GM19043 (cell line): ENCODE data around the gene NUTF2.
"Not testable (repeated sequence)": the region's sequence is repeated elsewhere in the genome, so short reads cannot be mapped to it uniquely, and the experiment has no call there.

ENCODE experiments used
- ATAC-seq: cut with Tn5 transposase; IDR thresholded peaks from one replicate; pipeline ENCODE4 v1.9.1; 2021; ENCODE audit warnings: low read depth; ENCODE audit not compliant: unreplicated experiment

Gene NUTF2

GRCh38 chr16:67837190-67837589, 9.5 kb upstream of the NUTF2 start:
- ATAC-seq, result not testable (repeated sequence)

- no peak for ATAC-seq
Measured at GRCh38 chr16:67837811-67838210, 8.9 kb upstream of the NUTF2 start.

DNA sequence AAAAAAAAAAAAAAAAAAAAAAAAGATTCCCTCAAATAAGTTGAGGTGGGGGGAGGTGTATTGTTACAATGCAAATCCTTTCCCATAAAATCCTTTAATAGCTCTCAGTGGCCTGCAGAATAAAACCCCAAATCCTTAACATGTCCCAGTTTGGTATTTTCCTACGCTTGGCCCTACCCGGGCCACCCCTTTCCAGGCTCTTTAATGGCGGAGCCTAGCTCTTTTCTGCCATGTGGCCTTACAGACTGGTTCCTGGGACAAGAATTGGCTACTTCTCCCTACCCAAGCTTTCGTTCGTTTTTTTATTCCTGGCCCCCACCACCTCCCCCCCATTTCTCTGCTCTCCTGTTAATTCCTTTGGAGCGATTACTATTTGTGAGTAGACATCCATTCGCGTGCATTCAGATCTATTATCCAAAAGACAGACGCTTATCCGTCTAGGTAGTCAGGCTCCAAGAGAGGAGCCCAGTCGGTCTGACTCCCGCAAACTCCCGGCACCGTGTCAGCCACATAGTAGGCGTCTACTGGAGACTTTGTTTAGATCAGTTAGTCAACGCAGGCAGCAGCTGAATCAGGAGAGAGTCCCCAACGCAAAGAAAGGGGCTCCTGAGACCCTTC, 5.4 kb upstream of the NUTF2 start:
- no peak for ATAC-seq

DNA sequence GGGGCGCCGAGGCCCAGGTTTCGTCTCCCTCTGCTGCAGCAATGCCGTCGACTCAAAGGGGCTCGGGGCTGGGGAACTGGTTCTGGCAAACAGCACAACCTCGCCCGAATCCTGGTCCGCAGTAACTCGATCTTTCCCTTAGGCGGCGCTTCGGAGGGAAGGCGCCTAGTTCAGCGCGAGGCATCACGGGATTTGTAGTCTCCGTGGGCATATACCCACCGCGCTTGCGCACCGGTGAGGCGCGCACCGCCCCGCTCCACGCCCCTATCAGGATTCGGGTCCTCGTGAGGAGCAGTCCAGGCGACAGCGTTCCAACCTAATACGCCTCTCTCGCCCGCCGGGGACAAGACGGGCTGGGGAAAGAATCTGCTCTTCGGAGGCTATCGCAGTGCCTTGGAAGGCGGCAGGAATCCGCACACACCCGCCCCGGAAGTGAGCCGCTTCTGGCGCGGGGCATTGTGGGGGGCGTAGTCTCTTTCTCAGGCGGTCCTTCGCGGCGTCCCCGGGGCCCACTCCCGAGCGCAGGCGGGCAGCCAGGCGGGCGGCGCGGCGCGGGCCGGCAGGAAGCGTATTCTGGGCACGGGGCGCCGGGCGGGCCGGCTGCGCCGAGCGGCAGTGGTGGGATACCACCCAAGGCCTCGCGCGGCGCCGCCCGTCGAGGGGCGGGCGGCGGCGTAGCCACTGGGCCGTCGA, 4.8 kb upstream of the NUTF2 start, which contains the start of gene THAP11:
Gene THAP11 (plus strand): TSS at position 505 of the 693 bp plus-strand sequence. CDS start 235 bp downstream, outside the sequence.
- ATAC-seq, result peak; percentile 42

- ATAC-seq, result peak; percentile 2
Measured at GRCh38 chr16:67842509-67843342, 4.0 kb upstream of the NUTF2 start.

DNA sequence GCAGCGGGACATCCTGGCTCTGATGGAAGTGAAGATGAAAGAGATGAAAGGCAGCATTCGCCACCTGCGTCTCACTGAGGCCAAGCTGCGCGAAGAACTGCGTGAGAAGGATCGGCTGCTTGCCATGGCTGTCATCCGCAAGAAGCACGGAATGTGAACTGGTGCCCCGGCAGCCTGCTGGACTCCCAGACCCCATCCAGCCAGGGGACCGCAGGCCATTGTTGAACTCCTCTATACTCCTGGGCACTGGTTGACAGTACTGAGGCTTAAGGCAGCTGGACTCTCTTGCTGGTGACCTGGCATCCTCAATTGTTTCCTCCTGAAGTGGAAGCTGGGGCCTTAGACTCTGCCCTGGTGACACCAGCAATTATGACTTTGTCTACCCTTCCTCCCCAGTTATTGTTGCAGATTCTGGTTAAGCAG, 3.4 kb upstream of the NUTF2 start:
- ATAC-seq, result no peak

GRCh38 chr16:67844497-67844896, 2.2 kb upstream of the NUTF2 start:
- ATAC-seq, result no peak

- ATAC-seq, result no peak
Measured at GRCh38 chr16:67845291-67846062, 1.3 kb upstream of the NUTF2 start.

- no peak for ATAC-seq
Measured at GRCh38 chr16:67846063-67846319, 742 bp upstream of the NUTF2 start.

- peak; percentile 31 for ATAC-seq
Measured at GRCh38 chr16:67847064-67847861, 530 bp downstream of the NUTF2 start, which contains the start of gene CENPT. Gene CENPT (minus strand): TSS chr16:67847693. CDS start chr16:67833859, 13,834 bp downstream.

- ATAC-seq, result no peak
Measured at GRCh38 chr16:67848118-67848517, 1.4 kb downstream of the NUTF2 start.

- no peak for ATAC-seq
Measured at GRCh38 chr16:67853670-67854069, 6.9 kb downstream of the NUTF2 start.

DNA sequence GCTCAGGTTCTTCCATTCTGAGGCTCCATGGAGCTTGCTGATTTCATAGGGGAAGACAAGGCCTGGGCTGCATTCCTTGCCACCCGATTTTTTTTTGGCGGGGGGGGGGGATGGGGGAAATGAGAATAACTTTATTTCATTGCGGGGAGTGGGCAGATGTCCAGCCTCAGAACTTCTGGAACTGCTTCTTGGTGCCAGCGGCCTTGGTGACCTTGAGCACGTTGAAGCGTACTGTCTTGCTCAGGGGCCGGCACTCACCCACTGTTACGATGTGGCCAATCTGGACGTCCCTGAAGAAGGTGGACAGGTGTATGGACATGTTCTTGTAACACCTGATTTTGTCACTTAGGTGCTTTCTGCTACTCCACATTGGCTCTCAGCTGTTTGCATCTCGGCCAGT, 9.1 kb downstream of the NUTF2 start:
- ATAC-seq, result no peak

- ATAC-seq, result no peak
Measured at GRCh38 chr16:67856927-67857546, 10.3 kb downstream of the NUTF2 start.

DNA sequence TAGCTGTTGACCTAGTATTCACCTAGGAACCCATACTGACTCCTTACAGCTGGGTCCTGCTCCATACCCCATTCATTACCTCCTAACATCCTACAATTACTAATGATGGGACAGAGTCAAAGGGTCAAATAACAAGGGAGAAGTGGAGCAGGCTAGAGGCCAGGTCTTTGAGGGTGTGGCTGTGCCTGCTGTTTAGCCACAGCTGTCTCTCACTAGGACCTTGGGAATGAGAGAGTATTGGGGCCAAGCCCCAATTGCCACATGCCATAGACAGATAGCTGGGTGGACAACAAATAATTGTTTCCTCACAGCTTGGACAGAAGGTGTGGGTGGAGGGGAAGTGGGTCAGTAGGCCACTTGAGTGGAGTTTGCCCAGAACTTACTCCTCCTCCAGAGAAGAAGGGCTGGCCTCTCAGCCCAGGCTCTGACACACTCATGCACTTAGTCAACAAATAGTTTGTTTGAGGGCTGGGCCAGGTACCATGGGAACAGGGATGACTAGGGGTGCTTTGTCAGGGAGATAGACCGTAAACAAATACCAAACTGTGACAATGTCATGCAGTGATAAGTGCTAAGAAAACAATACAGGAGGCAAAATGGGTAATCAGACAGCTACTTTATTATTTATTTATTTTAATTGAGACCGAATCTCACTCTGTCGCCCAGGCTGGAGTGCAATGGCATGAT, 11.0 kb downstream of the NUTF2 start:
- ATAC-seq, result no peak

DNA sequence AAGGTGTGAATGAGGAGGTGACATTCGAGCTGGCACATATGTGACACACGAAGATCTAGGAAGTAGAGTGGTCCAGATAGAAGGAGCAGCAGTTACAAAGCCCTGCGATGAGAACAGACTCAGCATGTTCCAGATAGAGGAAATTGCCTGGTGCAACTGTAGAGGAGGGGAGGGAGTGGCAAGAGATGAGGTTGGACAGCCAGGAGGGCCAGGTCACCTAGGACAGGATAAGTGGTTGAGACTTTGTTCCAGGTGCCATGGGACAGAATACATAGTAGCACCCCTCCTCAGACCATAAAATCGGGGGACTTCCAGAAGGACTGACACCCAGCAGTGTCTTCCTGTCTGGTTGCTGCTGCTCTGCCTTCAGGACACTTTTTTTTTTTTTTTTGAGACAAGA, 11.8 kb downstream of the NUTF2 start:
- no peak for ATAC-seq

DNA sequence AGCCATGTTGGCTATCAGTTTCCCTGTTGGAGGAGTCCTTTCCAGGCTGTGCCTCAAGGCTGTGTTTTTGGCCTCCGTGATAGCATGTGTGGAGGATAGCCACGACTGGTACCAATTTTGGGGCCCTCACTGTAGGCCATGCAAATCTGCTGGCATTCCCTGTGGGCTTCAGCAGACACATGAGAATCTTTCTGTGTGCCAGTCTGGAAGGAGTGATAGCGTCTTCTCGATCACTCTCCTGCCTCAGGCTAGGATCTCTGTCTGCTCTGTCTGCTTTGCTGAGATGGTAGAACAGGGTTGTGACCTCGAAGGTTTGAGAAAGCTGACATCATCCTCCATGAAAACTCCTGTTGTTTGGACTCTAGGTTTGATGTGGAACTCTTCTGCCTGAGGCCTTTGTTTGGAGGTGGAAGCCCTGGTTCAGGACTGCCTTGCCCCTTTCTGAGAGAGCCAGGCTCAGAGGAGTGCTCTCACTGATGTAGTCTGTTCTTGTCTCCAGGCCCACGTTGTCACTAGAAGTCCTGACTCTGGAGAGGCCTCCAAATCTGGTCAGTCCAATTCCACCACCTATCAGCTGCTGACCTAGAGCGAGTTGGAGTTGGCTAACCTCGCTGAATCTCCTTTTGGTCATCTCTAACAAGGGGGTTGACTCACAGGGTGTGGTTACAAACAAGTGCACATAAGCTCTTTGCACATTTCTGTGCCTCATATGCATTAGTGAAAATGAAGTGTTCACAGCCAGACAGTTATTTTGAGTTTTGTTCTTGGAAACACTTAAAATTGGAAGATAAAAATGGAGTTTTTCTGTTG, 14.1 kb downstream of the NUTF2 start:
- no peak for ATAC-seq

DNA sequence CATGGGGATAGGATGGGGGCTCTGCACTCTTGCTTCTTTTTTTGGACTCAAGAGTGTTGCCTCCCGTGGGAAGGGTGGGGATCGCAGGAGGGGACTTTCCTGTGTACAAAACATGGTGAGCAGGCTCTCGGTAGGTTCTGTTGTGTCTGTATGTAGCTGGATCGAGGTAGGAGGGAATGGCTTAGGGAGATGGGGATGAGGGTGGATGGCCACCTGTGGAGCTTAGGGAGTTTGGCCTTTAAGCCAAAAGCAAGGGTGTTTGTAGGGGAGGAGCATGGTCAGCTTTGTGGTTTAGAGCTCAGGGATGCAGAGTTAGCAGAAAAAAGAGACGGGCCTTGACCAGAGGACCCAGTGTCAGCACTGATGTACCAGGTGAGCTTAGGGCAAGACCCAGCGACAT, 15.1 kb downstream of the NUTF2 start:
- ATAC-seq, result no peak
